IMR-90 (cell line): ENCODE measurements around the gene IGSF8. TPM values are rescaled to one million over a fixed set of nuclear protein-coding genes. Genes with fewer than 3 reads are reported as not detected.

ENCODE experiments used
- ATAC-seq: fragments of 200-7000 bp; cut with Tn5 transposase; 2 replicates; pipeline ENCODE4 v1.9.1; 2020; ENCODE audit warnings: low read depth, mild to moderate bottlenecking, moderate library complexity
- BruUV-seq: library from RNA; stranded (reverse); fragments of 400-500 nt; replicated peaks from 2 replicates; lab custom pipeline; 2021; lab: Mats Ljungman, UMichigan
- CTCF ChIA-PET: fragments of 300-600 bp; formaldehyde crosslinking; extraction: SDS; loops from one replicate; lab custom pipeline; 2021; ENCODE audit warnings: antibody characterized with exemption; lab: Yijun Ruan, JAX
- POLR2A ChIA-PET: fragments of 300-600 bp; sonication (Branson Sonifier 250); formaldehyde crosslinking; loops from one replicate; lab custom pipeline; 2022; ENCODE audit warnings: antibody characterized with exemption; ENCODE audit not compliant: unreplicated experiment; lab: Charles Lee
- DNase-seq: peaks from one replicate; pipeline ENCODE4 v3.0.0; 2013
- H2AFZ ChIP-seq: replicated peaks from 2 replicates; pipeline ENCODE3; 2013; ENCODE audit warnings: low read length, mild to moderate bottlenecking; ENCODE audit not compliant: poor library complexity
- H2AK5ac ChIP-seq: 2 replicates; pipeline ENCODE4 v1.6.1; 2013; ENCODE audit warnings: low read depth, low read length, inconsistent platforms
- H2AK9ac ChIP-seq: replicated peaks from 2 replicates; pipeline ENCODE3; 2013; ENCODE audit warnings: mild to moderate bottlenecking, low read depth, low read length, moderate library complexity; ENCODE audit not compliant: poor library complexity
- H2BK120ac ChIP-seq: 2 replicates; pipeline ENCODE4 v1.6.1; 2013; ENCODE audit warnings: low read depth, low read length, inconsistent platforms
- H2BK15ac ChIP-seq: 3 replicates; pipeline ENCODE4 v1.6.1; 2013; ENCODE audit warnings: low read depth, low read length, inconsistent platforms
- H2BK20ac ChIP-seq: 2 replicates; pipeline ENCODE4 v1.6.1; 2013; ENCODE audit warnings: low read depth, mild to moderate bottlenecking, inconsistent platforms, low read length, moderate library complexity
- H2BK5ac ChIP-seq: 2 replicates; pipeline ENCODE4 v1.6.1; 2013; ENCODE audit warnings: mild to moderate bottlenecking, low read depth, low read length, inconsistent platforms; ENCODE audit not compliant: poor library complexity, severe bottlenecking
- H3K14ac ChIP-seq: replicated peaks from 2 replicates; pipeline ENCODE4 v1.6.1; 2013; ENCODE audit warnings: low read depth, low read length, inconsistent platforms
- H3K18ac ChIP-seq: 2 replicates; pipeline ENCODE4 v1.6.1; 2013; ENCODE audit warnings: low read depth, low read length, control low read depth
- H3K23ac ChIP-seq: 2 replicates; pipeline ENCODE4 v1.6.1; 2013; ENCODE audit warnings: low read depth, low read length, inconsistent platforms
- H3K27ac ChIP-seq: 2 replicates; pipeline ENCODE4 v1.5.1; 2013; ENCODE audit warnings: mild to moderate bottlenecking, control low read depth, low read length; ENCODE audit not compliant: insufficient read depth
- H3K27me3 ChIP-seq: 2 replicates; pipeline ENCODE4 v1.6.1; 2013; ENCODE audit warnings: low read length; ENCODE audit not compliant: control insufficient read depth, insufficient read depth
- H3K36me3 ChIP-seq: 2 replicates; pipeline ENCODE4 v1.6.1; 2013; ENCODE audit warnings: low read length, mixed read lengths; ENCODE audit not compliant: control insufficient read depth, insufficient read depth
- H3K4ac ChIP-seq: 2 replicates; pipeline ENCODE4 v1.6.1; 2013; ENCODE audit warnings: low read depth, low read length, inconsistent platforms
- H3K4me1 ChIP-seq: 2 replicates; pipeline ENCODE4 v1.6.1; 2013; ENCODE audit warnings: low read length, mixed read lengths; ENCODE audit not compliant: control insufficient read depth, insufficient read depth
- H3K4me2 ChIP-seq: 2 replicates; pipeline ENCODE4 v1.6.1; 2013; ENCODE audit warnings: low read depth, mild to moderate bottlenecking, control low read depth, low read length, moderate library complexity
- H3K4me3 ChIP-seq: 2 replicates; pipeline ENCODE4 v1.5.1; 2013; ENCODE audit warnings: low read depth, mild to moderate bottlenecking, control low read depth, low read length, moderate library complexity; ENCODE audit not compliant: insufficient read depth
- H3K56ac ChIP-seq: 2 replicates; pipeline ENCODE4 v1.6.1; 2013; ENCODE audit warnings: low read length, inconsistent platforms; ENCODE audit not compliant: insufficient read depth; ENCODE audit errors: extremely low read depth
- H3K79me1 ChIP-seq, 2 experiments: 2 replicates each; pipeline ENCODE4 v1.6.1; 2013; ENCODE audit warnings: low read length in 2 of 2, inconsistent platforms in 1 of 2, low read depth in 1 of 2
- H3K9ac ChIP-seq: 2 replicates; pipeline ENCODE4 v1.6.1; 2013; ENCODE audit warnings: low read depth, low read length, control low read depth
- H3K9me1 ChIP-seq: 2 replicates; pipeline ENCODE4 v1.6.1; 2013; ENCODE audit warnings: low read length, inconsistent platforms; ENCODE audit not compliant: insufficient read depth
- H3K9me3 ChIP-seq: 2 replicates; pipeline ENCODE4 v1.6.1; 2013; ENCODE audit warnings: low read length; ENCODE audit not compliant: control insufficient read depth, insufficient read depth
- H4K20me1 ChIP-seq: 2 replicates; pipeline ENCODE4 v1.6.1; 2013; ENCODE audit warnings: low read length, inconsistent platforms; ENCODE audit not compliant: insufficient read depth
- H4K5ac ChIP-seq: 2 replicates; pipeline ENCODE4 v1.6.1; 2013; ENCODE audit warnings: mild to moderate bottlenecking, low read depth, low read length, control low read depth
- H4K8ac ChIP-seq, 2 experiments: 2 replicates each; pipeline ENCODE4 v1.6.1; 2013; ENCODE audit warnings: low read depth in 2 of 2, low read length in 2 of 2, control low read depth in 1 of 2, inconsistent platforms in 1 of 2
- H4K91ac ChIP-seq: 2 replicates; pipeline ENCODE4 v1.6.1; 2013; ENCODE audit warnings: low read depth, low read length, inconsistent platforms; ENCODE audit not compliant: insufficient read depth
- BHLHE40 ChIP-seq: fragments of 150-350 bp; IDR thresholded peaks from 2 replicates; pipeline ENCODE4 v1.6.1; 2016; ENCODE audit warnings: mild to moderate bottlenecking, low read depth, low read length
- FOS ChIP-seq: fragments of 150-350 bp; IDR thresholded peaks from 2 replicates; pipeline ENCODE4 v1.6.1; 2016; ENCODE audit warnings: low read depth, low read length
- MAFK ChIP-seq: IDR thresholded peaks from 2 replicates; pipeline ENCODE4 v1.6.1; 2012; ENCODE audit warnings: low read depth, low read length, improper control_type of control experiment
- MAZ ChIP-seq: IDR thresholded peaks from 2 replicates; pipeline ENCODE4 v1.6.1; 2012; ENCODE audit warnings: low read depth, mild to moderate bottlenecking, low read length, improper control_type of control experiment, moderate library complexity, borderline replicate concordance
- MXI1 ChIP-seq: IDR thresholded peaks from 2 replicates; pipeline ENCODE4 v1.6.1; 2012; ENCODE audit warnings: low read depth, mild to moderate bottlenecking, low read length, moderate library complexity, borderline replicate concordance
- NFE2L2 ChIP-seq: fragments of 150-350 bp; IDR thresholded peaks from 2 replicates; pipeline ENCODE4 v1.6.1; 2016; ENCODE audit warnings: low read depth, mild to moderate bottlenecking, low read length
- POLR2A ChIP-seq: IDR thresholded peaks from 2 replicates; pipeline ENCODE4 v1.6.1; 2012; ENCODE audit warnings: mild to moderate bottlenecking, low read depth, low read length
- RAD21 ChIP-seq: IDR thresholded peaks from 2 replicates; pipeline ENCODE4 v1.6.1; 2012; ENCODE audit warnings: low read length, improper control_type of control experiment
- RCOR1 ChIP-seq: IDR thresholded peaks from 2 replicates; pipeline ENCODE4 v1.6.1; 2012; ENCODE audit warnings: mild to moderate bottlenecking, low read length, improper control_type of control experiment; ENCODE audit not compliant: insufficient replicate concordance
- RFX5 ChIP-seq: IDR thresholded peaks from 2 replicates; pipeline ENCODE4 v1.8.0; 2012; ENCODE audit warnings: low read depth, mild to moderate bottlenecking, low read length, moderate library complexity
- SMC3 ChIP-seq: fragments of 150-350 bp; IDR thresholded peaks from 2 replicates; pipeline ENCODE4 v1.6.1; 2016; ENCODE audit warnings: low read depth, mild to moderate bottlenecking, antibody characterized with exemption, low read length, moderate library complexity
- WGBS, 2 experiments: methylation state at CpG; one replicate each; pipeline versions ENCODE4 v1.1.5 to v1.1.7; 2013; ENCODE audit warnings: missing lambda C conversion rate in 2 of 2; ENCODE audit not compliant: insufficient read length in 1 of 2; ENCODE audit errors: extremely low coverage in 2 of 2; 5-methylcytosine and 5-hydroxymethylcytosine counted together
- dilution Hi-C: fragments of 300-500 bp; cut with HindIII; formaldehyde crosslinking; loops from one replicate; pipeline ENCODE4 v1.14.3; 2018; ENCODE audit warnings: low sequenced_read_pairs; ENCODE audit not compliant: unreplicated experiment
- in situ Hi-C: fragments of 300-500 bp; cut with MboI; formaldehyde crosslinking; loops from 3 replicates; pipeline ENCODE4 v1.14.3; 2019; ENCODE audit warnings: low sequenced_read_pairs, inconsistent platforms, mixed read lengths
- intact Hi-C: fragments of 100-400 bp; cut with micrococcal nuclease; formaldehyde crosslinking; loops from 2 replicates; pipeline ENCODE4 v1.10.0; 2022
- polyA plus RNA-seq, 3 experiments: library from polyadenylated mRNA; depleted of rRNA; stranded (reverse); fragments of >200 nt; gene quantifications; 2 replicates each; pipeline ENCODE4 v1.2.3, GENCODE V29; 2012; ENCODE audit warnings: low replicate concordance in 1 of 3
- total RNA-seq: library from RNA; depleted of rRNA; stranded (reverse); fragments of >200 nt; gene quantifications from 2 replicates; pipeline ENCODE4 v1.2.3, GENCODE V29; 2012
- TF ChIP-seq, protein P1 (sequence below): fragments of 150-350 bp; IDR thresholded peaks from 2 replicates; pipeline ENCODE4 v1.6.1; 2016; ENCODE audit warnings: low read depth, mild to moderate bottlenecking, low read length, moderate library complexity, borderline replicate concordance
- TF ChIP-seq, protein P2 (sequence below): conservative IDR thresholded peaks from 2 replicates; pipeline ENCODE4 v1.5.1; 2012; ENCODE audit warnings: mild to moderate bottlenecking, low read depth, low read length, improper control_type of control experiment
- TF ChIP-seq, protein P3 (sequence below): fragments of 150-350 bp; IDR thresholded peaks from 2 replicates; pipeline ENCODE4 v1.6.1; 2017; ENCODE audit warnings: mild to moderate bottlenecking, antibody characterized with exemption, low read length, low read depth

IGSF8 gene
- total and polyA plus RNA-seq, 2 of the 4 experiments (the other 2 are of a cell fraction) = 8.8 to 25.2 TPM

DNA sequence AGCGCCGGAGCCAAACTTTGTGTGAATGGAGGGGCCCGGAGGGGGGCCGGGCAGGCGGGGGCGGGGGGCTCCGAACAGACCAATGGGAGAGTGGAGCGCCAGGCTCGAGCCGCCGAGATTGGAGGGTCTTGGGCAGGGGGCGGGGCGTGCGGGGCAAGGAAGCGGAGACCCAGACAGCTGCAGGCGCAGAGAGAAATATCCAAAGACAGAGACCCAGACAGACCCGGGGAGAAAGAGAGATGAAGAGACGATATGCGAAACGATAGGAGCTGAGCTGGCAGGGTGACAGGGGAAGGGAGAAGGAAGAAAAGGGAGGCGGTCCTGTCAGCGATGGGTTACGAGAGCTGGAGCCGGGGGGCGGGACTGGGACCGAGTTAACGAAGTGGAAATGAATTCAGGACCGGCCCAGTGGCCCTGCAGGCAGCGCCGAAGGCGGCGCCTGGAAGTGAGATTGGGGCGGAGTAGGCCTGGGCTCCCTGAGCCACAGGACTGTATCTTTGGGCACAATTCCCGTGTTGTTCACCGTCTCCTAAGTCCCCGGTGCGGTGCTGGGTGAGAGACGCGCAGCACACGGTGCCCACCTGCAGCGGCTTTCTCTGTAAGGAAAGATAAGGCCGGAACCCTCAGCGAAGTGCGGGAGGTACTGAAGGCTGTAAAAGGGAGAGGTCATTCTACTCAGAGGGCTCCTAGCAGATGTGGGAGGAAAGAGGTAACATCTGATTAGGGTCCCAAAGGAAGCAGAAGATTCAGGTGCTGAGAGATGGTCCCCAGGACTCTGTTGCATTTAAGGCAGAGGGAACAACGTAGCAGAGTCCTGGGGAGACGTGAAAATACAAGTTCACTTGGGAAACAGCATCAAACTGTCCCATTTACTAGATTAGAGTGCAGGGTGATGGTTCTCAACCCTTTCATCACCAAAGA is 27.9 kb downstream of the IGSF8 start:
- Histone ChIP-seq H3K9me3 (no peaks in the 10 kb centered on the region), H3K4me1 (no peaks in the 10 kb centered on the region), H3K27ac (no peak overlapping the region), H3K79me1 (no peaks in the 10 kb centered on the region), H4K8ac (no peak overlapping the region), H2AK9ac (no peak overlapping the region), H3K18ac (no peak overlapping the region), H3K23ac (peak overlapping the region; percentile 70), H4K91ac (no peak overlapping the region), H2BK20ac (no peak overlapping the region), H3K27me3 (peaks cover 67% of the 10 kb centered on the region), H3K36me3 (no peaks in the 10 kb centered on the region), H2AK5ac (no peak overlapping the region), H3K4ac (no peak overlapping the region), H3K14ac (no peak overlapping the region), H3K4me2 (peak overlapping the region; percentile 97), H2AFZ (peak overlapping the region; percentile 94), H3K56ac (no peak overlapping the region), H3K9me1 (no peaks in the 10 kb centered on the region), H2BK5ac (no peak overlapping the region), H4K20me1 (no peaks in the 10 kb centered on the region), H2BK15ac (no peak overlapping the region), H4K5ac (no peak overlapping the region), H2BK120ac (no peak overlapping the region), H3K9ac (peak overlapping the region; percentile 52; the same call in 1 of the 2 replicates), H3K4me3 (peak overlapping the region; percentile 81)
- DNase-seq (peak; percentile 27), ATAC-seq (peak; percentile 98)
- intact Hi-C loops (no loop called here), dilution Hi-C loops (no loop called here), in situ Hi-C loops (no loop called here)
- WGBS, 2 experiments = 2% methylated on average over 20 of the region's 46 CpGs; no CpG with 5 or more reads in 1 of the 2 experiments
- BruUV-seq = no TSS peak
- ChIA-PET CTCF (interaction anchor here (0.6 to 1.8 kb wide), 2 partner anchors 16 to 149 kb away, joined by 3 to 7 read pairs; no protein-coding TSS in a partner anchor), POLR2A (no interaction called here)
- no peak for TF ChIP-seq MXI1
- TF ChIP-seq, protein P1, sequence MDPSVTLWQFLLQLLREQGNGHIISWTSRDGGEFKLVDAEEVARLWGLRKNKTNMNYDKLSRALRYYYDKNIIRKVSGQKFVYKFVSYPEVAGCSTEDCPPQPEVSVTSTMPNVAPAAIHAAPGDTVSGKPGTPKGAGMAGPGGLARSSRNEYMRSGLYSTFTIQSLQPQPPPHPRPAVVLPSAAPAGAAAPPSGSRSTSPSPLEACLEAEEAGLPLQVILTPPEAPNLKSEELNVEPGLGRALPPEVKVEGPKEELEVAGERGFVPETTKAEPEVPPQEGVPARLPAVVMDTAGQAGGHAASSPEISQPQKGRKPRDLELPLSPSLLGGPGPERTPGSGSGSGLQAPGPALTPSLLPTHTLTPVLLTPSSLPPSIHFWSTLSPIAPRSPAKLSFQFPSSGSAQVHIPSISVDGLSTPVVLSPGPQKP = no peak
- TF ChIP-seq MAZ = no peak
- no peak for TF ChIP-seq FOS
- TF ChIP-seq POLR2A = no peak
- TF ChIP-seq NFE2L2 = no peak
- TF ChIP-seq, protein P2, sequence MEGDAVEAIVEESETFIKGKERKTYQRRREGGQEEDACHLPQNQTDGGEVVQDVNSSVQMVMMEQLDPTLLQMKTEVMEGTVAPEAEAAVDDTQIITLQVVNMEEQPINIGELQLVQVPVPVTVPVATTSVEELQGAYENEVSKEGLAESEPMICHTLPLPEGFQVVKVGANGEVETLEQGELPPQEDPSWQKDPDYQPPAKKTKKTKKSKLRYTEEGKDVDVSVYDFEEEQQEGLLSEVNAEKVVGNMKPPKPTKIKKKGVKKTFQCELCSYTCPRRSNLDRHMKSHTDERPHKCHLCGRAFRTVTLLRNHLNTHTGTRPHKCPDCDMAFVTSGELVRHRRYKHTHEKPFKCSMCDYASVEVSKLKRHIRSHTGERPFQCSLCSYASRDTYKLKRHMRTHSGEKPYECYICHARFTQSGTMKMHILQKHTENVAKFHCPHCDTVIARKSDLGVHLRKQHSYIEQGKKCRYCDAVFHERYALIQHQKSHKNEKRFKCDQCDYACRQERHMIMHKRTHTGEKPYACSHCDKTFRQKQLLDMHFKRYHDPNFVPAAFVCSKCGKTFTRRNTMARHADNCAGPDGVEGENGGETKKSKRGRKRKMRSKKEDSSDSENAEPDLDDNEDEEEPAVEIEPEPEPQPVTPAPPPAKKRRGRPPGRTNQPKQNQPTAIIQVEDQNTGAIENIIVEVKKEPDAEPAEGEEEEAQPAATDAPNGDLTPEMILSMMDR = no peak
- TF ChIP-seq, protein P3, sequence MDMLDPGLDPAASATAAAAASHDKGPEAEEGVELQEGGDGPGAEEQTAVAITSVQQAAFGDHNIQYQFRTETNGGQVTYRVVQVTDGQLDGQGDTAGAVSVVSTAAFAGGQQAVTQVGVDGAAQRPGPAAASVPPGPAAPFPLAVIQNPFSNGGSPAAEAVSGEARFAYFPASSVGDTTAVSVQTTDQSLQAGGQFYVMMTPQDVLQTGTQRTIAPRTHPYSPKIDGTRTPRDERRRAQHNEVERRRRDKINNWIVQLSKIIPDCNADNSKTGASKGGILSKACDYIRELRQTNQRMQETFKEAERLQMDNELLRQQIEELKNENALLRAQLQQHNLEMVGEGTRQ = no peak
- no peak for TF ChIP-seq MAFK
- no peak for TF ChIP-seq SMC3
- no peak for TF ChIP-seq RAD21
- no peak for TF ChIP-seq RCOR1
- no peak for TF ChIP-seq RFX5
- TF ChIP-seq BHLHE40 = no peak
